Activated T-helper 17 cell treated with anti-CD3 and anti-CD28 coated beads, Interleukin-2, amount 50 U/mL, for 72 hours (primary cell): ENCODE data around the gene PODXL. TPM values are rescaled to one million over a fixed set of nuclear protein-coding genes. Genes with fewer than 3 reads are reported as not detected.

ENCODE experiments used
- ATAC-seq: fragments of 150-1000 bp; cut with Tn5 transposase; replicated peaks from 2 replicates; pipeline ENCODE4 v1.10.0; 2021; ENCODE audit warnings: mild to moderate bottlenecking, moderate library complexity
- H3K27ac Mint-ChIP-seq: one replicate; pipeline ENCODE4 v1.8.0; 2022; ENCODE audit warnings: mixed read lengths
- H3K27me3 Mint-ChIP-seq: one replicate; pipeline ENCODE4 v1.8.0; 2022; ENCODE audit warnings: mixed read lengths
- H3K36me3 Mint-ChIP-seq: one replicate; pipeline ENCODE4 v1.8.0; 2022; ENCODE audit warnings: low read depth, mild to moderate bottlenecking, mixed read lengths
- H3K4me1 Mint-ChIP-seq: one replicate; pipeline ENCODE4 v1.8.0; 2022; ENCODE audit warnings: mixed read lengths
- H3K4me3 Mint-ChIP-seq: one replicate; pipeline ENCODE4 v1.8.0; 2022; ENCODE audit warnings: mild to moderate bottlenecking, mixed read lengths
- H3K9me3 Mint-ChIP-seq: one replicate; pipeline ENCODE4 v1.8.0; 2022; ENCODE audit warnings: mixed read lengths
- total RNA-seq, 2 donors: library from RNA; stranded (reverse); gene quantifications; one replicate each; pipeline ENCODE4 v1.2.3, GENCODE V29; 2022

Gene PODXL
- total RNA-seq, 2 donors from 2014 or later = 0.40 to 1.8 TPM

DNA sequence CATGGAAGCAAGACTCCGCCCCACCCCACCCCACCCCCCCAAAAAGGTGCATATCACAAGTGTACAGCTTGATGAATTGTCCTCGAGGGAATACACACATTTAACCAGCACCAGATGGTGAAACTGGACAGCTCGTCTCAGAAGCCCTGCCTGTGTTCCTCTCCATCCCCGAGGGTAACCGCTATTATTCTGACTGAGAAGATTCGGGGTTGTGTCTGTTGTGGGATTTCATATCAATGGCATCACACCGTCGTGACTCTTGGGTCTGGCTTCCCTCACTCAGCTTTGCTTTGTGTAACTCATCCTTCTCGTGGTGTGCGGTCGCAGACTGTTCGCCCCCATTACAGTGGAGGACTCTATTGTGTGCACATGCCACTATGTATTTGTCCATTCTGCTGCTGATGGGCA, 18.9 kb downstream of the PODXL start:
- H3K4me3 Mint-ChIP-seq = no peak overlapping the region
- H3K9me3 Mint-ChIP-seq = no peaks in the 10 kb centered on the region
- no peak overlapping the region for H3K27ac Mint-ChIP-seq
- no peaks in the 10 kb centered on the region for H3K27me3 Mint-ChIP-seq
- H3K4me1 Mint-ChIP-seq = no peaks in the 10 kb centered on the region
- H3K36me3 Mint-ChIP-seq = no peaks in the 10 kb centered on the region
- ATAC-seq = no peak

DNA sequence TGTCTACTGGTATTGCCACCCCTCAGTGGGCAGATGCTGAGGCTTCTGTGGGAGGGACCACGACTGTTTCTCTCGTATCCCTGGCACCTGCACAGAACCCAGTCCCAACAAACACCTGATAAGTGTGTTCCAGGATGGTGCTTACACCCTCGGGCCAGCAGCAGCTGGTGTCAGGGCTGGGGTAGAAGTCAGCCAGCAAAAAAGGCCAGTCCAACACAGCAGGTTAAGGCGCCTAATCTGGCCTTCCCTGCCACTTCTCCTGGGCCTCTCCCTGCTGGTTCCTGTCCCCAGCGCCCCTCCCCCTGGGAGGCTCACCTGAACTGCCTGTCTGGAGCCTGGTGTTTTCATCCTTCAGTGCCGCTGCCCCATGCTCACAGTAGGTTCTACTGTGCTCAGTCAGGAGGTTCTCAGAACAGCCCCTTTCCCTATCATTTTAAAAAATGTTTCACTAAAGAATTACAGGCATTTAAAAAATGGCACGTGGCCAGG, 20.0 kb downstream of the PODXL start:
- Mint-ChIP-seq H3K36me3 (no peaks in the 10 kb centered on the region), H3K27me3 (no peaks in the 10 kb centered on the region), H3K4me3 (no peak overlapping the region), H3K9me3 (no peaks in the 10 kb centered on the region), H3K4me1 (no peaks in the 10 kb centered on the region), H3K27ac (no peak overlapping the region)
- no peak for ATAC-seq

DNA sequence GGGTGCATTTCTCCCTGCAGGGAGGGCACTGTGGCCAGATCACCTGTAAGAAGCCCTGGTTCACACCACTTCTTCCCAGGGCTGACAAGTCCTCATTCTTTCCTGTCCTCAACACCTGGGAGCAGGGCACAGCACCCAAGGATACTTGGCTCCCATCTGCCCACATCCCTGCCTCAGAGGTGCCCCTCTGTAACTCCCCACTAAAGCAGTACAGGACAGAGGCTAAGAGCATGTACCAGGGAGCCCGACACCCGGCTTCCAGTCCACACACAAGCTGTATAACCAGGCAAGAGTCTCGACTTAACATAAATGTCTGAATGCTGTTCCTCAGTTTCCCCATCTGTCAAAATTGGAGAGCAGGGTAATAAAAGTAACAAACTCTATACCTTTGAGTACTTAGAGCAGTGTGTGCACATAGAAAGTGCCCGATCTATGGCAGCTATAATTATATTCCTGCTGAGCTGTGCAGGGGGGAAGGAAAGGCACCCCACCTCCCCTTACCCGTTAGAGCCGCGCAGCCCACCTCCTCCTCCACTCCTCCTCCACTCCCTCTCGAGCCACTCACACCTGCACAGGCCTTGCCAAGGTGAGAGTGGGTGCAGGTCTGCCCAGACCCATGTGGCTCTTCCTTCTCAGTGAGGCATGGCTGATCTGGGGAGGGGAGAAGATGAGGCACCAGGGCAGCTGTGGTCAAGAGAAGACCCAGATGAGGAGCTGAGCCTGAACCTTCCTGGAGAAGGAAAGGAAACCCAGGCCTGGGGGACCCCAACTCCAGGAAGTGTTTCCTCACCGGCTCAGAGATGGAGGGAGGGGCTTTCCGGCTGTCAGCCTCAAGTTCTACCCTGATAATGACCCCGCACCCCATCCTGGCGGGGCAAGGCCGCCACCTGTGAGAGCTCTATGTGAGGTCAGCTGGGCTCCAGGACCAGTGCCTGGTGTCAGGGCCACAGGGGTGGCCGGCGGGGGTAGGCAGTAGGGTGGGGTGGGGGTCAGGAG, 22.6 kb downstream of the PODXL start:
- no peaks in the 10 kb centered on the region for H3K27me3 Mint-ChIP-seq
- no peaks in the 10 kb centered on the region for H3K9me3 Mint-ChIP-seq
- no peak overlapping the region for H3K27ac Mint-ChIP-seq
- no peaks in the 10 kb centered on the region for H3K36me3 Mint-ChIP-seq
- H3K4me3 Mint-ChIP-seq = no peak overlapping the region
- no peaks in the 10 kb centered on the region for H3K4me1 Mint-ChIP-seq
- no peak for ATAC-seq

DNA sequence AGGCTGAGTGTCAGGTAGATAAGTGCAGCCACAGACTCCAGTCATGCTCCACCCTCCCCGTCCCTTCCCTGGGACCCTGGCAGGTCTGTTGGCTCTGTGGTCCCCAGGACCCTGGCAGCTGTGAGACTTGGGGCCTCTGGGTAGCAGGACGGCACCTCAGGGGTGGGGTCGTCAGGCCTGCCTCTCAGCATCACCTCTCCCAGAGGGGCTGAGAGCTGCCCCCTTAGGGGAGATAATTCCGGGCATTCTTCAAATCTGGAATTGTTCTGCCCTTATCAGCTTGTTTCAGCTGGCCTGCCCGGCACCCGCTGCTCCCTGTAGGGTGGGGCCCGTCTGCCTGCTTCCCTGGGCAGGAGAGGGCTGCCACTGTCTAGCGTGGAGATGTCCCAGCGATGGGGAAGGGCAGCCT, 23.3 kb downstream of the PODXL start:
- Mint-ChIP-seq H3K9me3 (no peaks in the 10 kb centered on the region), H3K36me3 (no peaks in the 10 kb centered on the region), H3K27ac (no peak overlapping the region), H3K4me1 (no peaks in the 10 kb centered on the region), H3K4me3 (no peak overlapping the region), H3K27me3 (no peaks in the 10 kb centered on the region)
- ATAC-seq = no peak

DNA sequence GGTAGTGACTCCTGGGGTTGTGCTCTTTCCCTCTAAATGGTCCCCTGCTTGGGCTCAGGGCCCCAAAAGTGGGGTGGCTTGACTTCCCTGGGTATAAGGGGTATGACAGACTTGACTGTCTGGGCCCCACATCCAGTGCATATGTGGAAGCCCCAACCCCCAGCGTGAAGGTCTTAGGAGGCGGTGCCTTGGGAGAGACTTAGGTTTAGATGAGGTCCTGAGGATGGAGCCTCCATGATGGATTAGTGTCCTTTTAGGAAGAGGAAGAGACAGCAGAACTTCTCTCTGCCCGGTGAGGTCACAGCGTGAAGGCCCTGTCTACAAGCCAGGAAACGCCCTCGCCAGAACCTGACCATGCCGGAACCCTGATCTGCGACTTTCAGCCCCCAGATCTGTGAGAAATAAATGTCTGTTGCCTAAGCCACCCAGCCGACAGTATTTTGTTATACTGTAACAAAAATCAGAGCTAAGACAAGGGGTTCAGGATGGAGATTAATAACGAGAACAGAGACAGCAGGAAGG, 23.8 kb downstream of the PODXL start:
- no peaks in the 10 kb centered on the region for H3K4me1 Mint-ChIP-seq
- H3K36me3 Mint-ChIP-seq = no peaks in the 10 kb centered on the region
- ATAC-seq = no peak
- no peaks in the 10 kb centered on the region for H3K27me3 Mint-ChIP-seq
- H3K4me3 Mint-ChIP-seq = no peak overlapping the region
- H3K27ac Mint-ChIP-seq = no peak overlapping the region
- H3K9me3 Mint-ChIP-seq = no peaks in the 10 kb centered on the region

DNA sequence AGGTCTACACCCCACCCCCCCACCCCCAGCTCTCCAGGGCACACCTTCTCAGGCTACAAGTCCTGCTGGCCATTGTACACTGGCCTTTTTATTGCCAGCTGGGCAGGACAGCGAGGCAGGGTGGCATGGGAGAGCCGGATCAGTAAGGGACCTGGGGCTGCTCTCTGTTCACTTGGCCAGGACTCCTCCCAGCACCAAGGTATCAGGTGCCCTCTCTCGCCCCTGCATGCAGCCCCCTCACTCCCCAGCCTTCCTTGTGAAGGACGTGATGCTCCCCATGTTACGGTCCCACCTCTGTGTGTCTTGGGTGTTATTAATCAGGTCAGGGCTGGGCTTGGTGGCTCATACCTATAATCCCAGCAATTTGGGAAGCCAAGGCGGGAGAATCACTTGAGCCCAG, 26.3 kb downstream of the PODXL start:
- Mint-ChIP-seq H3K27ac (no peak overlapping the region), H3K4me3 (no peak overlapping the region), H3K27me3 (peaks cover 4% of the 10 kb centered on the region), H3K9me3 (no peaks in the 10 kb centered on the region), H3K4me1 (no peaks in the 10 kb centered on the region), H3K36me3 (no peaks in the 10 kb centered on the region)
- no peak for ATAC-seq

DNA sequence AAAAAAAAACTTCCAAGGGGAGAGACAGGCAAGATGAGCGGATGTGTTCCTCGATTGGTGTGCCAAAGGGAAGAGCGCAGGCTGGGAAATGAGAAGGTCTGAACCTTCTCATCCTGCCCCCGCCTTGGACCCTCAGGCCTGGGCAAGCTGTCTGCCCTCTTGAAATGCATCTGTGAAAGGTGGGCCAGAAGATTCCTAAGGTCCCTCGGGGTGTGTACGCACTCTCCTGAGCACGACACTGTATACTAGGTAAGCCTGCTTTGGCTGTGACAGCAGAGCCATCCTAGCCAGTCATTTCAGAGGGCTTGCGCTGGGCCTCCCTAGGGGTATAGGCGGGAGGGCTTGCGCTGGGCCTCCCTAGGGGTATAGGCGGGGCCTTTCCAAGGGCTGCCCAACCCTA, 26.8 kb downstream of the PODXL start:
- no peaks in the 10 kb centered on the region for H3K9me3 Mint-ChIP-seq
- no peak for ATAC-seq

DNA sequence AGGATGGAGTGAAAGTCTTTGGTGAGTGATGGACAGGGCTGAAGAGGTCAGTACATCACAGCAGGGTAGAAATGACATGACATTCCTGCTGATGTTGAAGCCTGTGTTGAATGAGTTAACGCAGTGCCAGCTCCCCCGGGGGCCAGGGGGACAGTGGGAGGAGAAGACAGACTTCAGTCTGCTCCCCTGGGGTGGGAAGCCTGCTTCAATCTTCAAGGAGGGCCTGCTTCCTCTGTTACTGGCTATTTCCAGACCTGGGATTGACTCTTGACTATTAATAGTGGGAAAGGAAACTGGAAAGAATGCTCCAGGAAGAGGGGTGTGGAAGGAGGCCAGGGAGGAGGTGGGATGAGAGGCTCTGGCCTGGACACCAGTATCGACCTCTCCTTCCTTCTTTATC, 27.2 kb downstream of the PODXL start:
- no peaks in the 10 kb centered on the region for H3K36me3 Mint-ChIP-seq

More for the DNA sequence above, 26.8 kb downstream of the PODXL start:
- H3K27ac Mint-ChIP-seq = no peak overlapping the region
- H3K36me3 Mint-ChIP-seq = no peaks in the 10 kb centered on the region
- no peak overlapping the region for H3K4me3 Mint-ChIP-seq
- H3K27me3 Mint-ChIP-seq = peaks cover 4% of the 10 kb centered on the region
- no peaks in the 10 kb centered on the region for H3K4me1 Mint-ChIP-seq

DNA sequence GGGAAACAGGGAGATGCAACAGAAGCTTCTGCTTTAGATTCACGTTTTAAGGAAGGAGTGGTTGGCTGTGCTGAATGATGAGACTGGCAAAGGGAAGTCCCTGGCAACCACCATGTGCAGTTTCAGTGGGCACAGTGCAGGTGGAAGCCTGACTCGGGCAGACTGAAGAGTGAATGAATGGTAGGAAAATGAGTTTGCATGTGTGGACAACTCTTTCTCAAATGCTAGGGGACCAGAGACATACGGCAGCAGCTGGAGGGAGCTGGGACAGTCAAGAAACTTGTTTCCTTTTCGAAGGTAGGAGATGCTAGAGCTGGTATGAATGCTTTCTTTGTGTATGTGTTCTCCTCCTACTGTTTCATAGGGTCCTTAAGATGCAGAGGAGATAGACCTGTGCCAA, 29.0 kb downstream of the PODXL start:
- H3K4me1 Mint-ChIP-seq = peaks cover 11% of the 10 kb centered on the region
- no peak overlapping the region for H3K4me3 Mint-ChIP-seq
- no peak overlapping the region for H3K27ac Mint-ChIP-seq
- no peaks in the 10 kb centered on the region for H3K36me3 Mint-ChIP-seq
- H3K27me3 Mint-ChIP-seq = peaks cover 4% of the 10 kb centered on the region
- peak; percentile 48 for ATAC-seq
- no peaks in the 10 kb centered on the region for H3K9me3 Mint-ChIP-seq

More for the DNA sequence above, 27.2 kb downstream of the PODXL start:
- peaks cover 4% of the 10 kb centered on the region for H3K27me3 Mint-ChIP-seq
- no peaks in the 10 kb centered on the region for H3K9me3 Mint-ChIP-seq
- no peak overlapping the region for H3K27ac Mint-ChIP-seq
- H3K4me3 Mint-ChIP-seq = no peak overlapping the region
- no peak for ATAC-seq
- H3K4me1 Mint-ChIP-seq = peaks cover 1% of the 10 kb centered on the region

DNA sequence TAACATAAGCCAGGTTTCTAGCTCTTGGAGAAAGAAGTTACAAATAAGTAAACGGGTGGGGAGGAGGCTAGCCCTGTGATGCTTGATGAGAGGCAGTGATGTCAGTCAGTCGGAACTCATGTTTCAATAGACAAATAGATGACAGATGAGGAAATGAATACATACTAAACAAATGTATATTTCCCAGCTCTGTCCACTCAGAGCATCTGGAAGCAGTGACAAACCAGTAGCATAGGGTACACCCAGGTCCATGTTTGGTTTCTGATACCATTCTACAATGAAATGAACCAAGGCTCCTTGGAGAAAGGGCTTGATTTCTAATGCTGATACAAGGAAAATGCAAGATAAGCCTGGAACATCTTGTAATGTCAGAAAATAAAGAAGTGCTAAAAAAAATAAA, 30.6 kb downstream of the PODXL start:
- H3K27me3 Mint-ChIP-seq = peaks cover 4% of the 10 kb centered on the region
- H3K4me3 Mint-ChIP-seq = no peak overlapping the region
- ATAC-seq = no peak
- H3K4me1 Mint-ChIP-seq = peaks cover 12% of the 10 kb centered on the region
- H3K27ac Mint-ChIP-seq = no peak overlapping the region
- H3K36me3 Mint-ChIP-seq = no peaks in the 10 kb centered on the region
- no peaks in the 10 kb centered on the region for H3K9me3 Mint-ChIP-seq

DNA sequence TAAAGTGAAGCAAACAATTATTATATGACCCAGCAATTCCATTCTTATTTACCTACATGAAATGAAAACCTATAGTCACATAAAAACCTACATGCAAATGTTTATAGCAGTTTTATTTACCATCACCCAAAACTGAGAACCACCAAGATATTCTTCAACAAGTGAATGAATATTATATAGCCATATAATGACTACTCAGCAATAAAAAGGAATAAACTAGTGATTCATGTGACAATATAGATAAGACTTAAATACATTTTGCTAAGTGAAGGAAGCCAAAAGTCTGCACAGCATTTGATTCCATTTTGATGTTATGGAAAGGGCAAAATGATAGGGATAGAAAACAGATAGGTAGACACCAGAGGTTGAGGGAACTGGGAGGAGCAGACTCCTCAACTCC, 31.7 kb downstream of the PODXL start:
- ATAC-seq = no peak
- Mint-ChIP-seq H3K27me3 (peaks cover 4% of the 10 kb centered on the region), H3K4me3 (no peak overlapping the region), H3K9me3 (no peaks in the 10 kb centered on the region), H3K27ac (no peak overlapping the region), H3K36me3 (no peaks in the 10 kb centered on the region), H3K4me1 (peaks cover 12% of the 10 kb centered on the region)

DNA sequence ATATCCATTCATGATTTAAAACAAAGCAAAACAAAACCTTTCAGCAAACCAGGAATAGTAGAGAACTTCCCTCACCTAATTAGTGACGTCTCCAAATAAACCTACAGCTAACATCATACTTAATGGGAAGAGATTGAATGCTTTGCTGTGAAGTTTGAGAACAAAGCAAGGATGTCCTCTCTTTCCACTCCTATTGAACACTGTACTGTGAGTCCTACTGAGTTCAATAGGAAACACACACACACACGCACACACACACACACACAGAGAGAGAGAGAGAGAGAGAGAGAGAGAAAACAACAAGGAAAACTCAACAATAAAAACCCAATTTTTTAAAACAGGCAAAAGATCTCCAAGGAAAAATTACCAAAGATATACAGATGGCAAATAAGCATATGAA, 32.3 kb downstream of the PODXL start:
- no peak overlapping the region for H3K4me3 Mint-ChIP-seq
- ATAC-seq = no peak

DNA sequence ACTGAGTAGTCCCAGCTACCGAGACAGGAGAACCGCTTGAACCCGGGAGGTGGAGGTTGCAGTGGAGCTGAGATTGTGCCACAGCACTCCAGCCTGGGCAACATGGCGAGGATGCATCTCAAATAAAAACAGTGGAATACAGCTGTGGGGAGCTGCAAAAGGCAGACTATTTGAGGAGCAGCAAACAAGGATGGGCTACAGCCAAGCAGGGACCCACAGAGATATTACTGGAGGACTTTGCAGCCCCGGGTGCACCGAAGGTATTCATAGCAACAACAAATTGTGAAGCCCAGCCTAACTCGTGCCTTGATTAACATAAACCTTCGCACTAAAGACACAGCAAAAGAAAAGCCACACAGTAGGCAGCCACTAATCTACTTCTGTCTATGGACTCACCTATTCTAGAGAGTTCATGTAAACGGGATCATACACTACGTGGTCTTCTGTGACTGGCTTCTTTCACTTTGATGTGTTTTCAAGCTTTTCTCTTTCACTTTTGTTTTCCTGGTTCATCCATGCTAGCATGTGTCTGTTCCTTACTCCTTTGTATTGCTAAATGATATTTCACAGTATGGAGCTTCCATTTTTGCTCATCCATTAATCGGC, 34.0 kb downstream of the PODXL start:
- Mint-ChIP-seq H3K36me3 (no peaks in the 10 kb centered on the region), H3K27me3 (peaks cover 4% of the 10 kb centered on the region), H3K9me3 (no peaks in the 10 kb centered on the region), H3K4me3 (peak overlapping the region; percentile 68), H3K27ac (peak overlapping the region; percentile 64), H3K4me1 (peaks cover 12% of the 10 kb centered on the region)
- peak; percentile 93 for ATAC-seq

More for the DNA sequence above, 32.3 kb downstream of the PODXL start:
- Mint-ChIP-seq H3K9me3 (no peaks in the 10 kb centered on the region), H3K36me3 (no peaks in the 10 kb centered on the region), H3K27me3 (peaks cover 4% of the 10 kb centered on the region), H3K27ac (no peak overlapping the region), H3K4me1 (peaks cover 12% of the 10 kb centered on the region)

DNA sequence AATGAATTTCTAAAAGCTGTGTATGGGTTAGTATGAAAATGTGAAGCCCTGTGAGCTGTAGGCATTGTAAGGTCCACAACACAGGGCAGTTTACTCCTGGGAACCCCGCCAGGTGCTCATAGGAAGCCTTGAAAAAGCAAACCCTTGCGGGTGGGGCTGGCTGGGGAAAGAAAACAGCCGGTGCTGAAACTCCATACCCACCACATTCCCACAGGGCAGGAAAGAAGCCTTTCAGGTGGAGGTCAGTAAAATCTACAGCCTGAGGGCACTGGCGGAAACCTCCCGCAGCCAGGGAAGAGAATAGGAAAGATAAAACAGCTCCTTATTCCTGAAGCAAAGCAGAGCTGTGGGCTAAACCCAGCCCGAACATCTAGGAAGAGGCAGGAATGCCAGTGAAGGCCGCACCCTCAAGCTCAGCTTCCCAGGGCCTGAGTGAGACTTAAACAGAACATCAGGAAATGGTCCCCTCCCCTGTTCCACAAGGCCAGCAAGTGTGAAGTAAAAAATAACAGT, 34.7 kb downstream of the PODXL start:
- Mint-ChIP-seq H3K27ac (peak overlapping the region; percentile 64), H3K4me3 (peak overlapping the region; percentile 68), H3K36me3 (no peaks in the 10 kb centered on the region), H3K4me1 (peaks cover 12% of the 10 kb centered on the region), H3K9me3 (no peaks in the 10 kb centered on the region), H3K27me3 (peaks cover 4% of the 10 kb centered on the region)
- ATAC-seq = no peak
